Neural progenitor cell (in vitro differentiated cells): ENCODE data around the gene HMOX2.

ENCODE experiments used
- EZH2 ChIP-seq: fragments of 200-600 bp; sonication (generic); IDR thresholded peaks from 2 replicates; pipeline ENCODE4 v1.6.1; 2017; ENCODE audit warnings: antibody characterized with exemption, mild to moderate bottlenecking, moderate library complexity
- EZH2phosphoT487 ChIP-seq: fragments of 200-600 bp; sonication (generic); IDR thresholded peaks from 2 replicates; pipeline ENCODE4 v1.6.1; 2017; ENCODE audit warnings: antibody characterized with exemption
- TF ChIP-seq, protein P1 (sequence below): fragments of 200-600 bp; sonication (generic); IDR thresholded peaks from 2 replicates; pipeline ENCODE4 v1.5.1; 2017; ENCODE audit warnings: antibody characterized with exemption, mild to moderate bottlenecking

DNA sequence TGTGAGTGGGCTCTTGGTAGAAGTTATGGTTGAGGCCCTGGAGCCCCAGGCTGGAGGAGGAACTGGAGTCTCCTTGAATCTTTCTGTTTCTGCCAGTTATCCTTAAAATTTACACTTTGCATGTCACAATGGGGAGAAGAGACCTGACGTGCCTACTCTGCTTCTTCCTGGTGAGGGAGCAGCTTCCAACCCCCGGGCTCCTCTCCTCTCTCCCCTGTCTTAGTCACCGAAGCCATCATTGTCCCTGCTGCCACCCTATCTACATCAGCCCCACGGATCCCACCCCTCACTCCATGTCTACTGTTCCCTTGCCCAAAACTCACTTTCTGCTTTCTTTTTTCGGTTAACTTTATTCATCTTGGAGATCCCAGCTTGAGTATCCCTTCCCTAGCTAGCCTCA is 32.9 kb upstream of the HMOX2 start:
- TF ChIP-seq, protein P1, sequence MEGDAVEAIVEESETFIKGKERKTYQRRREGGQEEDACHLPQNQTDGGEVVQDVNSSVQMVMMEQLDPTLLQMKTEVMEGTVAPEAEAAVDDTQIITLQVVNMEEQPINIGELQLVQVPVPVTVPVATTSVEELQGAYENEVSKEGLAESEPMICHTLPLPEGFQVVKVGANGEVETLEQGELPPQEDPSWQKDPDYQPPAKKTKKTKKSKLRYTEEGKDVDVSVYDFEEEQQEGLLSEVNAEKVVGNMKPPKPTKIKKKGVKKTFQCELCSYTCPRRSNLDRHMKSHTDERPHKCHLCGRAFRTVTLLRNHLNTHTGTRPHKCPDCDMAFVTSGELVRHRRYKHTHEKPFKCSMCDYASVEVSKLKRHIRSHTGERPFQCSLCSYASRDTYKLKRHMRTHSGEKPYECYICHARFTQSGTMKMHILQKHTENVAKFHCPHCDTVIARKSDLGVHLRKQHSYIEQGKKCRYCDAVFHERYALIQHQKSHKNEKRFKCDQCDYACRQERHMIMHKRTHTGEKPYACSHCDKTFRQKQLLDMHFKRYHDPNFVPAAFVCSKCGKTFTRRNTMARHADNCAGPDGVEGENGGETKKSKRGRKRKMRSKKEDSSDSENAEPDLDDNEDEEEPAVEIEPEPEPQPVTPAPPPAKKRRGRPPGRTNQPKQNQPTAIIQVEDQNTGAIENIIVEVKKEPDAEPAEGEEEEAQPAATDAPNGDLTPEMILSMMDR: no peak
- no peak for TF ChIP-seq EZH2phosphoT487
- no peak for TF ChIP-seq EZH2
